ENCODE results near the gene ZNF438.

Gene ZNF438

GRCh38 chr10:30811276-30812017, 220.2 kb downstream of the ZNF438 start:
- no peak for DNase-seq (ENCODE audit: low read depth in 1 of 2, low spot score in 1 of 2)
- H3K27ac ChIP-seq (replicated peaks): no peak overlapping the region
- H3K4me3 ChIP-seq (replicated peaks; ENCODE audit: insufficient read depth, low read length): no peak overlapping the region
- TF ChIP-seq CTCF (IDR thresholded peaks at IDR 0.05; ENCODE audit: insufficient read depth, low read length) (no peak), GABPA (IDR thresholded peaks at IDR 0.05; ENCODE audit: low read depth) (no peak), SPI1 (IDR thresholded peaks at IDR 0.05; ENCODE audit: borderline replicate concordance, low read depth) (no peak), POLR2AphosphoS5 (IDR thresholded peaks at IDR 0.05; ENCODE audit: low read depth) (no peak), REST (IDR thresholded peaks at IDR 0.05; ENCODE audit: insufficient replicate concordance, low read depth) (no peak)
- no peaks in the 10 kb centered on the region for H3K27me3 ChIP-seq (ENCODE audit: insufficient read depth, poor library complexity, severe bottlenecking)

GRCh38 chr10:30810416-30810815, 221.2 kb downstream of the ZNF438 start:
- no peak for DNase-seq (ENCODE audit: low read depth in 1 of 2, low spot score in 1 of 2)
- no peak overlapping the region for H3K27ac ChIP-seq (replicated peaks)
- TF ChIP-seq CTCF (IDR thresholded peaks at IDR 0.05; ENCODE audit: insufficient read depth, low read length): no peak
- TF ChIP-seq REST (IDR thresholded peaks at IDR 0.05; ENCODE audit: insufficient replicate concordance, low read depth): no peak
- no peaks in the 10 kb centered on the region for H3K27me3 ChIP-seq (ENCODE audit: insufficient read depth, poor library complexity, severe bottlenecking)
- no peak overlapping the region for H3K4me3 ChIP-seq (replicated peaks; ENCODE audit: insufficient read depth, low read length)

- TF ChIP-seq CTCF (IDR thresholded peaks at IDR 0.05; ENCODE audit: insufficient read depth, low read length) (no peak), POLR2AphosphoS5 (IDR thresholded peaks at IDR 0.05; ENCODE audit: low read depth) (no peak), REST (IDR thresholded peaks at IDR 0.05; ENCODE audit: insufficient replicate concordance, low read depth) (no peak)
- H3K27me3 ChIP-seq (ENCODE audit: insufficient read depth, poor library complexity, severe bottlenecking): no peaks in the 10 kb centered on the region
- no peak overlapping the region for H3K4me3 ChIP-seq (replicated peaks; ENCODE audit: insufficient read depth, low read length)
- no peak for DNase-seq (ENCODE audit: low read depth in 1 of 2, low spot score in 1 of 2)
- no peak overlapping the region for H3K27ac ChIP-seq (replicated peaks)
Measured at GRCh38 chr10:30806850-30807249, 224.8 kb downstream of the ZNF438 start.
